RWPE2 (cell line): ENCODE data around the gene MAP1B.

Source experiments
- ATAC-seq: fragments of 200-7000 bp; cut with Tn5 transposase; 3 replicates; pipeline ENCODE4 v1.9.1; 2021; ENCODE audit warnings: low read depth
- DNase-seq: peaks from one replicate; pipeline ENCODE4 v3.0.0-alpha.2; 2020; ENCODE audit warnings: low spot score
- H3K27ac ChIP-seq: fragments of 450-650 bp; 2 replicates; pipeline ENCODE4 v1.5.1; 2017; ENCODE audit warnings: mild to moderate bottlenecking; ENCODE audit not compliant: poor library complexity, severe bottlenecking
- H3K27me3 ChIP-seq: fragments of 250-450 bp; sonication (Bioruptor Pico); 2 replicates; pipeline ENCODE4 v1.5.1; 2021; ENCODE audit warnings: mild to moderate bottlenecking, moderate library complexity; ENCODE audit not compliant: insufficient read depth, poor library complexity, severe bottlenecking
- H3K36me3 ChIP-seq: fragments of 250-450 bp; sonication (Bioruptor Pico); 2 replicates; pipeline ENCODE4 v1.5.1; 2020; ENCODE audit warnings: low read depth, mild to moderate bottlenecking, moderate library complexity
- H3K4me1 ChIP-seq: fragments of 250-450 bp; sonication (Bioruptor Pico); 2 replicates; pipeline ENCODE4 v1.5.1; 2021; ENCODE audit warnings: mild to moderate bottlenecking, moderate library complexity; ENCODE audit not compliant: insufficient read depth, poor library complexity, severe bottlenecking
- H3K4me3 ChIP-seq: fragments of 250-450 bp; sonication (Bioruptor Pico); 2 replicates; pipeline ENCODE4 v1.5.1; 2021; ENCODE audit warnings: mild to moderate bottlenecking, moderate library complexity; ENCODE audit not compliant: severe bottlenecking
- H3K9me3 ChIP-seq: fragments of 250-450 bp; sonication (Bioruptor Pico); 2 replicates; pipeline ENCODE4 v1.5.1; 2021; ENCODE audit warnings: mild to moderate bottlenecking, moderate library complexity; ENCODE audit not compliant: severe bottlenecking
- TF ChIP-seq, protein P1 (sequence below): fragments of 450-650 bp; IDR thresholded peaks from one replicate; pipeline ENCODE4 v1.5.1; 2017; ENCODE audit warnings: mild to moderate bottlenecking, moderate library complexity; ENCODE audit not compliant: poor library complexity, severe bottlenecking

Gene MAP1B

DNA sequence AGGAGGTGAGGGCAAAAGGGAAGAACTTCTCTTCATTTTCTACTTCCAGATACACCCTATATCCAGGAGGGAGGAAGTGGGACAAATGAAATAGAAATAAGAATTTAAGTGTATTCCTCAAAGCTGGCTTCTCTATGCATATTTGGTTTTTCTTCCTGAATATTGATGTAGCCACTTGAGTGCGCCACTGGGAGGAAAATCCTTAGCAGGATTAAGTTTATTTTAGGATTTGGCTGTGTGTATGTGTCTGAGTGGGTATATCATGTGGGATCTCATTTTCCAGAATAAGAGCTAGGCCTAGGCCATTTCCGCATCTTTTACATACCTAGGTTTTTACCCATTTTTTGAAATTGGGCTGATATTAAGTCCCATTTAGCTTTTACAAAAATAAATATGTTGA lies 42.5 kb downstream of the MAP1B start:
- Histone ChIP-seq H3K36me3 (no peaks in the 10 kb centered on the region), H3K4me3 (no peak overlapping the region), H3K9me3 (no peaks in the 10 kb centered on the region), H3K4me1 (peaks cover 20% of the 10 kb centered on the region), H3K27ac (no peak overlapping the region), H3K27me3 (no peaks in the 10 kb centered on the region)
- ATAC-seq: no peak
- TF ChIP-seq, protein P1, sequence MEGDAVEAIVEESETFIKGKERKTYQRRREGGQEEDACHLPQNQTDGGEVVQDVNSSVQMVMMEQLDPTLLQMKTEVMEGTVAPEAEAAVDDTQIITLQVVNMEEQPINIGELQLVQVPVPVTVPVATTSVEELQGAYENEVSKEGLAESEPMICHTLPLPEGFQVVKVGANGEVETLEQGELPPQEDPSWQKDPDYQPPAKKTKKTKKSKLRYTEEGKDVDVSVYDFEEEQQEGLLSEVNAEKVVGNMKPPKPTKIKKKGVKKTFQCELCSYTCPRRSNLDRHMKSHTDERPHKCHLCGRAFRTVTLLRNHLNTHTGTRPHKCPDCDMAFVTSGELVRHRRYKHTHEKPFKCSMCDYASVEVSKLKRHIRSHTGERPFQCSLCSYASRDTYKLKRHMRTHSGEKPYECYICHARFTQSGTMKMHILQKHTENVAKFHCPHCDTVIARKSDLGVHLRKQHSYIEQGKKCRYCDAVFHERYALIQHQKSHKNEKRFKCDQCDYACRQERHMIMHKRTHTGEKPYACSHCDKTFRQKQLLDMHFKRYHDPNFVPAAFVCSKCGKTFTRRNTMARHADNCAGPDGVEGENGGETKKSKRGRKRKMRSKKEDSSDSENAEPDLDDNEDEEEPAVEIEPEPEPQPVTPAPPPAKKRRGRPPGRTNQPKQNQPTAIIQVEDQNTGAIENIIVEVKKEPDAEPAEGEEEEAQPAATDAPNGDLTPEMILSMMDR: peak; percentile 41
- DNase-seq: no peak

DNA sequence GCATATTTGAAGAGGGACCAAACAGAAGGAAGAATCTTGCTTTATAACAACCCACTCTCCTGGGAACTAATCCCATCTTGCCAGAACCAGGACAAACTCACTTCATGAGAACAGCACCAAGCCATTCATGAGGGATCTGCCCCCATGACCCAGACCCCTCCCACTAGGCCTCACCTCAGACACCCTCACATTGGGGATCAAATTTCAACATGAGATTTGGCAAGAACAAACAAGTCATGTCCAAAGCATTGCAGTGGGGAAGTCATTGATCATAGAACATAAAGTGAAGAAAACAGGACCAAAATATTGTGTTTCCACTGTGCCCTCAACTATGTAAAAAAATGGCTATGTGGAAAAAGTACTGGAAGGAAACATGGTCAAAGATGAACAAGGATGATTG lies 43.9 kb downstream of the MAP1B start:
- DNase-seq (no peak), ATAC-seq (peak; percentile 68)
- Histone ChIP-seq H3K4me1 (peaks cover 20% of the 10 kb centered on the region), H3K9me3 (no peaks in the 10 kb centered on the region), H3K4me3 (no peak overlapping the region), H3K36me3 (no peaks in the 10 kb centered on the region), H3K27me3 (no peaks in the 10 kb centered on the region), H3K27ac (peak overlapping the region; percentile 41)
- TF ChIP-seq, protein P1: no peak

DNA sequence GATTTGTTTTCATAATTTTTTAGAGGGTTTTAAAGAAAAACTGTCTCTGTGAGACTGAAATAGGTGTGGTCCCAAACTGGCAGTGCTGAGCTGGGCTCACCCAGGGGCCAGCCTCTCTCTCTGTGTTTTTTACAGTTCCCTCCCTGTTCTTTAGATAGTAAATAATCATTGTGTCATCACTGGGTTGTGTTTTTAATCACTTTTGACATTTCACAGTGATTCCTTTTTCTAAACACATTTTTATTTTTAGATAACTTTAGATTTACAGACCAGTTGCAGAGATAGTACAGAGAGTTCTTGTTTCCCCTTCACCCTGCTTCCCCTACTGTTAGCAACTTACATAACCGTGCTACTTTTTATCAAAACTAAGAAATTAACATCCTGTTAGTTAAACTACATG lies 44.4 kb downstream of the MAP1B start:
- Histone ChIP-seq H3K36me3 (no peaks in the 10 kb centered on the region), H3K27ac (peak overlapping the region; percentile 41), H3K9me3 (no peaks in the 10 kb centered on the region), H3K4me3 (no peak overlapping the region), H3K4me1 (peaks cover 20% of the 10 kb centered on the region), H3K27me3 (no peaks in the 10 kb centered on the region)
- DNase-seq (no peak), ATAC-seq (peak; percentile 26; the same call in 2 of the 3 replicates)
- TF ChIP-seq, protein P1: no peak

DNA sequence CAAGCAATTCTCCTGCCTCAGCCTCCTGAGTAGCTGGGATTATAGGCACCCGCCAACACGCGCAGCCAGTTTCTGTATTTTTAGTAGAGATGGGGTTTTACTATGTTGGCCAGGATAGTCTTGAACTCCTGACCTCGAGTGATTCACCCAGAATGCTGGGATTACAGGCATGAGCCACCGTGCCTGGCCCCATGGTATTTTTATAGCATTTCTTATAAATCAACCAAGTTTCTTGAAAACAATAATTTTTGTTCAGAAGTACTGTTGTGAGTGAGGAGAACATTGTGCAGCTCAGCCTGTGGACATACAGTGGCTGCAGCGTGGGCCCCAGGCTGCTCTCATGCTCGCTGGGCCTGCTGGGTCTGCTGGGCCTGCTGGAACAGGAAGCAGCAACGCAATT lies 45.3 kb downstream of the MAP1B start:
- peaks cover 23% of the 10 kb centered on the region for H3K4me1 ChIP-seq
- no peaks in the 10 kb centered on the region for H3K27me3 ChIP-seq
- no peak overlapping the region for H3K4me3 ChIP-seq
- TF ChIP-seq, protein P1: no peak
- no peak for ATAC-seq
- no peak overlapping the region for H3K27ac ChIP-seq
- H3K36me3 ChIP-seq: no peaks in the 10 kb centered on the region
- H3K9me3 ChIP-seq: no peaks in the 10 kb centered on the region
- DNase-seq: no peak

DNA sequence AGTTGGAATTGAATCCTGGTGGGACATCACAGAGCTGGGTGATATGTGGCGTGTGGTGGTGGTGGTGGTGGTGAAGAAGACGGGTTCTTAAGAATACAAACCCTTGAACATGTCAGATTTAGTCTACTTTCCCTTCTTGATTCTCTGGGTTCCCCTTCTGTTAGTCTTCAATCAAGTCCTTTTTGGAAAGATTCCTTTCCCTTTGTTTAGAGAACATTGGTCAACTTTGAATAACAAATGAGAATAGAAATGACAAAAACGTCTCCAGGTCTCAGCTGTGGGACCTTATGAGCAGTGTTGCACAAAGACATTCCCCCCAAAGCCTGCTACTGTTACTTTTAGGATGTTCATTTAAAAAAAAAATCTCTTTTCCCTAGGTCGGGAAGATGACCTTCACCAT lies 46.3 kb downstream of the MAP1B start:
- H3K4me3 ChIP-seq: no peak overlapping the region
- ATAC-seq (no peak), DNase-seq (no peak)
- H3K36me3 ChIP-seq: no peaks in the 10 kb centered on the region
- H3K9me3 ChIP-seq: no peaks in the 10 kb centered on the region
- peaks cover 23% of the 10 kb centered on the region for H3K4me1 ChIP-seq
- H3K27ac ChIP-seq: no peak overlapping the region
- H3K27me3 ChIP-seq: no peaks in the 10 kb centered on the region
- TF ChIP-seq, protein P1: no peak
